H54 (cell line): ENCODE measurements around the gene ARGLU1.
A peak's percentile ranks its signal among the peaks of the same experiment; 100 is the strongest.

Source experiments
- DNase-seq: peaks from one replicate; pipeline ENCODE4 v3.0.0; 2011; ENCODE audit warnings: low spot score, mixed read lengths; ENCODE audit not compliant: insufficient read length
- FAIRE-seq: peaks from 3 replicates; lab custom pipeline; 2011; peaks lifted over from hg19 to GRCh38; lab: Jason Lieb, UNC
- POLR2A ChIP-seq: IDR thresholded peaks from 2 replicates; pipeline ENCODE4 v1.6.1; 2011; ENCODE audit warnings: low read depth, mild to moderate bottlenecking, low read length

The ARGLU1 gene

GRCh38 chr13:106530171-106530851 is 37.6 kb downstream of the ARGLU1 start:
- DNase-seq = no peak
- FAIRE-seq = no peak
- TF ChIP-seq POLR2A = no peak

GRCh38 chr13:106529415-106530170 is 38.3 kb downstream of the ARGLU1 start:
- FAIRE-seq (peak; percentile 67), DNase-seq (no peak)
- TF ChIP-seq POLR2A = no peak

- no peak for TF ChIP-seq POLR2A
- DNase-seq = no peak
- FAIRE-seq = peak; percentile 55
Observed at GRCh38 chr13:106528718-106529414, 39.1 kb downstream of the ARGLU1 start.

GRCh38 chr13:106527826-106528225 is 40.1 kb downstream of the ARGLU1 start:
- no peak for TF ChIP-seq POLR2A
- FAIRE-seq (peak; percentile 27), DNase-seq (no peak)

- DNase-seq (no peak), FAIRE-seq (no peak)
- TF ChIP-seq POLR2A = no peak
Observed at GRCh38 chr13:106527445-106527801, 40.5 kb downstream of the ARGLU1 start.

GRCh38 chr13:106526738-106527444 is 41.0 kb downstream of the ARGLU1 start:
- FAIRE-seq (peak; percentile 67), DNase-seq (no peak)
- TF ChIP-seq POLR2A = no peak

GRCh38 chr13:106525865-106526264 is 42.1 kb downstream of the ARGLU1 start:
- FAIRE-seq (no peak), DNase-seq (no peak)
- no peak for TF ChIP-seq POLR2A

- TF ChIP-seq POLR2A = no peak
- DNase-seq (no peak), FAIRE-seq (peak; percentile 58)
Observed at GRCh38 chr13:106524108-106524507, 43.8 kb downstream of the ARGLU1 start.

GRCh38 chr13:106523576-106523975 is 44.4 kb downstream of the ARGLU1 start:
- peak; percentile 6 for FAIRE-seq
- no peak for TF ChIP-seq POLR2A

GRCh38 chr13:106522898-106523525 is 44.9 kb downstream of the ARGLU1 start:
- FAIRE-seq (peak; percentile 48), DNase-seq (no peak)
- no peak for TF ChIP-seq POLR2A

More at GRCh38 chr13:106523576-106523975, 44.4 kb downstream of the ARGLU1 start:
- DNase-seq = no peak

- DNase-seq (no peak), FAIRE-seq (peak; percentile 64)
- no peak for TF ChIP-seq POLR2A
Observed at GRCh38 chr13:106522112-106522705, 45.7 kb downstream of the ARGLU1 start.

- DNase-seq (no peak), FAIRE-seq (no peak)
- TF ChIP-seq POLR2A = no peak
Observed at GRCh38 chr13:106521095-106521799, 46.7 kb downstream of the ARGLU1 start.
